ENCODE results near the gene RNFT1.
"Not testable (repeated sequence)": the region's sequence is repeated elsewhere in the genome, so short reads cannot be mapped to it uniquely, and the experiment has no call there.

Gene RNFT1

GRCh38 chr17:59920637-59921036, 43.9 kb downstream of the RNFT1 start:
- DNase-seq: not testable (repeated sequence)

DNA sequence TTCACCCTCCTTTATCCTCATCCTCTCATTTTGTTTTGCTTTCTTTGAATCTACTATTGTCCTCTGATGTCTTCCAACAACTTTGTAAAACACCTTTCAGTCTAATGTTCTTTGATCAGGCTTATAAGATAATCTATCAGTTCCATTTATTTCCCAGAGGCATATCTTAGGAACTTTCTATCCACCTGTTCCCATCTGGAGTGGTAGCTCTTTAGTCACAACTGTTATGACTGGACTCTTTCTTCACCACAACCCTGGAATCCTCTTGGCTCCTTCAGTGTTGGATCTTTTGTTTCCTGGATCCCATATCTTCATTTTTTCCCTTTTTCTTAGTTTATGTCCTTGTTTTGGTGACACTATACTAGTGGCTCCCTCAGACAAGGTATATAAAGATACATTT, 48.1 kb downstream of the RNFT1 start:
- DNase-seq: no peak

DNA sequence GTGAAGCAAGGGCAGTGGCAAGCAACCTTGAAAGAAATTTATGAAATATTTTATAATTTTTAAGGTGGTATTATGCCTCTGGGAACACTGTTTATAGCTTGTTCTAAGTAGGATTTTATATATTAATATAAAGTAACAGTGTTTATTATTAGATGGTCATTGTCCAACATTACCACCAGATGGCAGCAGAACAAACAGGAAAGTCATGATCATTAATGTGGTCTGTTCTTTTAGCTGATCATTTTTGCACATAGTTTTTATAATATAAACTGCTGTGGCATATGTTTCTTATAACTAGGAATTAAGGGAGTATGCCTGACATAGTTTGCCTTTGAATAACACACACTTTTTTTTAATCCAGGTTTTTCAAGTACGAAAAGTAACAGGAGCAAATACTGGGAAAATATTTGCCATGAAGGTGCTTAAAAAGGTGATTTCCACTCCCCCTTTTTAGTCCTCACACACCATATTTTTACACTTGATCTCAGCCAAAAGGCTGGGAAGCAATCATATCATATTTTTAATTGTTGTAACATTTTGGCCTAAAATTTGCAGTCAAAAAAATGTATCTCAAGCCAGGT, 50.2 kb downstream of the RNFT1 start:
- DNase-seq: peak; percentile 50

GRCh38 chr17:59907467-59907866, 57.1 kb downstream of the RNFT1 start:
- DNase-seq: no peak

DNA sequence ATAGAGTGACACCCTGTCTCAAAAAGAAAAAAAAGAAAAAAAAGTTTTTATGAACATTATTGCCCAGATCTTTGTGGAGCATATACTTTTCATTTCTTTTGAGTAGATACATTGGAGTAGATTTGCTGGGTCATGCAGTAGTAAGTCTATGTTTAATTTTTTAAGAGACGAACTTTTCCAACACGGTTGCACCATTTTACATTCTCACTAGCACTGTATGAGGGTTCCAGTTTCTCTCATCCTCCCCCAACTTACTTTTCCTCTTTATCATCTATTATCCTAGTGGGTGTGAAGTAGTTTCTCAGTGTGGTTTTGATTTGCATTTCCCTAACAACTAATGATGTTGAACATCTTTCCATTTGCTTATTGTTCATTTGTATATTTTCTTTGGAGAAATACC, 61.1 kb downstream of the RNFT1 start:
- DNase-seq: no peak

Measured in activated CD4-positive, alpha-beta T cell treated with anti-CD3 and anti-CD28 coated beads, Interleukin-2, Interleukin-6, amounts not matched to agents 100 ng/mL and 50 ng/mL, durations not matched to agents 16 hours and 8 hours (primary cell).